ENCODE data around the gene TRAF3IP1. TPM values are rescaled to one million over a fixed set of nuclear protein-coding genes. Genes with fewer than 3 reads are reported as not detected.

The TRAF3IP1 gene
- total RNA-seq, 4 donors from 2014 or later, result 11.0 to 27.2 (median 13.4) TPM

DNA sequence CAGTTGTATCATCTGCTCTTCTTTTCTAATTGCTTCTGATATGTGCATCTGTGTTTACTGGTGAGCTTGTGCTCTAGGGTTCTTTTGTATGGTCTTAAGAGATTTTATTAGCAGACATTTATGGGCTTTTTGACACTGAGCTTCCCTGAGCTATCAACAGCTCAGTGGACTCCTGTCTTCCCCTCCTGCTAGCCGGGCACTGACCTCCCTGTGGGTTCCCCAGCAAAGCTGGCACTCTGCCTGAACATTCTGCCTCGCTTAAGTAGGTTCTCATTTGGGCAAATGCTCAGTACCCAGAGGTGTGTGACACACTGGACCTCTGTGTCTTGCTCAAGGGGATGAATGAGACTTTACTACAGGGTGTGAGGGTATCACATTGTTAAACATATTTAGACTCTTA lies 15.8 kb downstream of the TRAF3IP1 start:
- no peaks in the 10 kb centered on the region for H3K9me3 ChIP-seq
- DNase-seq, result no peak
- peaks cover 0 to 15% (median 0%) of the 10 kb centered on the region in 3 donors for H3K36me3 ChIP-seq
- no peaks in the 10 kb centered on the region for H3K4me1 ChIP-seq
- H3K4me3 ChIP-seq, result no peak overlapping the region
- no peak overlapping the region for H3K27ac ChIP-seq
- H3K27me3 ChIP-seq, result no peaks in the 10 kb centered on the region
- TF ChIP-seq POLR2A (IDR thresholded peaks at IDR 0.05), result no peak
- TF ChIP-seq, protein P1, sequence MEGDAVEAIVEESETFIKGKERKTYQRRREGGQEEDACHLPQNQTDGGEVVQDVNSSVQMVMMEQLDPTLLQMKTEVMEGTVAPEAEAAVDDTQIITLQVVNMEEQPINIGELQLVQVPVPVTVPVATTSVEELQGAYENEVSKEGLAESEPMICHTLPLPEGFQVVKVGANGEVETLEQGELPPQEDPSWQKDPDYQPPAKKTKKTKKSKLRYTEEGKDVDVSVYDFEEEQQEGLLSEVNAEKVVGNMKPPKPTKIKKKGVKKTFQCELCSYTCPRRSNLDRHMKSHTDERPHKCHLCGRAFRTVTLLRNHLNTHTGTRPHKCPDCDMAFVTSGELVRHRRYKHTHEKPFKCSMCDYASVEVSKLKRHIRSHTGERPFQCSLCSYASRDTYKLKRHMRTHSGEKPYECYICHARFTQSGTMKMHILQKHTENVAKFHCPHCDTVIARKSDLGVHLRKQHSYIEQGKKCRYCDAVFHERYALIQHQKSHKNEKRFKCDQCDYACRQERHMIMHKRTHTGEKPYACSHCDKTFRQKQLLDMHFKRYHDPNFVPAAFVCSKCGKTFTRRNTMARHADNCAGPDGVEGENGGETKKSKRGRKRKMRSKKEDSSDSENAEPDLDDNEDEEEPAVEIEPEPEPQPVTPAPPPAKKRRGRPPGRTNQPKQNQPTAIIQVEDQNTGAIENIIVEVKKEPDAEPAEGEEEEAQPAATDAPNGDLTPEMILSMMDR (IDR thresholded peaks at IDR 0.05), result no peak

DNA sequence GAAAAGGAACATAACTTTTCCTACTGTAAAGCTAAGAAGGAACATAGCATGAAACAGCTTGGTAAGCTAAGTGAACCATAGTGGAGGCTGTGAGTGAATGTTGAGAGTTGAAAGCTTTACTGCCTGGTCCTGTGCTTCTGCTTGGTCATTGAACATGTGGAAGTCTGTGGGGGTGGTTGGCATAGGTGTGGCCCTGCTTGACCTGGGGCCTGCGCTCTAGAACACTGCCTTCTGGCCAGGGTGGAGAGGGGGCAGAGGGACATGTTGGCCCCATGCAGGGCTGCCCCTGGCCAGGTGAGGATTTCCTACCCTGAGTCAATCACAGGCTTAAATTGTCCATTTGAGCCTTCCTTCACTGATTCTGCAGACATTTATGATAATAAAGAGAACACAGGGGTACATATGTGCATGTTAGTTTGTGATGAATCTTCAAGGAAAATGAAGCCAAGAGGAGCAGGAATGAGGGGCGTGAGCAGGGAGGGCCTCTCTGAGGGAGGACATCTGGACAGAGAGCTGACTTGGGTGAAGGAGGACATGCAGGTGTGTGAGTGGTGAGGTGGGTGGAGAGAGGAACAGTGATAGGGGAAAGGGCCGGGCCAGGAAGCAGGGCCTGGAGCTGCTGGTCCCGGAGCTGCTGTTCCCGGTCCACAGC lies 16.6 kb downstream of the TRAF3IP1 start:
- Histone ChIP-seq H3K4me1 (no peaks in the 10 kb centered on the region), H3K27ac (no peak overlapping the region), H3K36me3 (peaks cover 0 to 15% (median 0%) of the 10 kb centered on the region in 3 donors), H3K4me3 (no peak overlapping the region), H3K27me3 (no peaks in the 10 kb centered on the region), H3K9me3 (no peaks in the 10 kb centered on the region)
- no peak for DNase-seq
- TF ChIP-seq POLR2A (IDR thresholded peaks at IDR 0.05), result no peak
- TF ChIP-seq, protein P1 (IDR thresholded peaks at IDR 0.05), result no peak

DNA sequence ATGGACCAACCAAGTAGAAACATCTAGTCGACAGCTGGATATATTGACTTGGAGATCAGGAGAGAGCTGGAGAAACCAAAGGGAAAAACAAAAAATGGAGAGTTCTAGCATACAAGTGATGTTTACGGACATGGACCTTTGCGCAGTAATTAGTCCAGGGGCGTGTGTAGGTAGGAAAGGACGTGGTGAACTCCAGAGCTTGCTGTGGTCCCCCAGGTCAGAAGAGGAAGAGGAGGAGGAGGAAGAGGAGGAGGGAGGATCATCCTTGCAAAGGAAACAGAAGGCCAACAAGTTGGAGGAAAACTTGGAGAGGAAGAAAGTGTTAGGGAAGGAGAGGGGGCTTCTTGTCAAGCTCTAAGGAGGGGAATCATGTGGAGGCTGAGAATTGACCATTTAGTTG lies 17.5 kb downstream of the TRAF3IP1 start:
- H3K36me3 ChIP-seq, result peaks cover 0 to 15% (median 0%) of the 10 kb centered on the region in 3 donors
- DNase-seq, result no peak
- TF ChIP-seq, protein P1 (IDR thresholded peaks at IDR 0.05), result no peak
- no peak for TF ChIP-seq POLR2A (IDR thresholded peaks at IDR 0.05)
- H3K4me1 ChIP-seq, result no peaks in the 10 kb centered on the region
- H3K9me3 ChIP-seq, result no peaks in the 10 kb centered on the region
- H3K27ac ChIP-seq, result no peak overlapping the region
- no peak overlapping the region for H3K4me3 ChIP-seq
- H3K27me3 ChIP-seq, result no peaks in the 10 kb centered on the region

DNA sequence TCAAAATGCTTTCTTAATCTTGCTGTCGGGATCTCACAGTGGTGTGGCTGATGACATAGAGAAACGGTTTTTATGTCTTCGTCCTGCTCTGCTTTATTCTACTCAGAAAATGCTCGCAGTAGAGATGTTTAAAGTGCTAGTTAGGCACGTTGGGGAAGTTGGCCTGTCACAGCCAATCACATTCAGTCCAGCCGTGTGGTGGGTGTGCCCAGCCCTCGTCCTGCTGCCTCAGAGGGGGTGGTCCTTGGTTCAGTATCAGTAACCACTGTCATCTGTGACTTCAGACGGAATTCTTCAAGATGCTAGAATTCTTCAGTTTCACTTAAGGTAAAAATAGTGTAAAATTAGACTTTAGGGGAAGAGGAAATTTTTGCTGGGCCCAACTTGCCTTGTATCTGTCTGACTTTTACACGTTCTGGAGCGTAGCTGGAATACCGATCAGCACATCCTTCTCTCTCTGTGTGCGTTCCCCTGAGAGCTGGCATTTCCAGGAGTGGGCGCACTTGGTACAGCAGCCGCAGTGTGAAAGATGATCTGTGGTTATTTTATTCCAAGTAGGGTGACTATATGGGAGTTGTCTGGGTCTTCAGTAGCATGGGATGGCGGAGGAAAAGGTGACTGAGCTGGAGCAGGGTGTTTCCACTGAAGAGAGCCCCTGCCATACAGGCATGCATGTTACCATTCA lies 18.5 kb downstream of the TRAF3IP1 start:
- peaks cover 0 to 15% (median 0%) of the 10 kb centered on the region in 3 donors for H3K36me3 ChIP-seq
- no peak overlapping the region for H3K4me3 ChIP-seq
- DNase-seq, result no peak
- no peaks in the 10 kb centered on the region for H3K27me3 ChIP-seq
- TF ChIP-seq, protein P1 (IDR thresholded peaks at IDR 0.05), result no peak
- no peak for TF ChIP-seq POLR2A (IDR thresholded peaks at IDR 0.05)
- H3K27ac ChIP-seq, result no peak overlapping the region
- no peaks in the 10 kb centered on the region for H3K9me3 ChIP-seq
- no peaks in the 10 kb centered on the region for H3K4me1 ChIP-seq

DNA sequence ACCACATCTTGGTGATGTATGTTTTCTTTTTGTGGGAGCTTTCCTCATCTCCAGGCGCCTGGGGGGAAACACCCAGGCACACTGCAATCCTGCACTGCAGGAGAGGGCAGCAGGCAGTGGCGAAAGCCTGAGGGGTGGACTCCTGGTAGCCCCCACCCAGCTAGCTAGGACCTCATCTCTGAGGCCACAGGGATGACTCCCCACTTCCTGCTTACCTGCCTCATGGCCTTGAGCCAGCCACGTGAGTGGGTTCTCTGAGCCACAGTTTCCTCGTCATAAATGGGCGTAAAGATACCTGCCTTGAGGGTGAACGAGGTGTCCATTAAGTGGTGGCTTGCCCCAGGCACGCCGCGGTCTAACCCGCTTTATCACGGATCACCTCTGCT lies 19.1 kb downstream of the TRAF3IP1 start:
- TF ChIP-seq, protein P1 (IDR thresholded peaks at IDR 0.05), result no peak
- TF ChIP-seq POLR2A (IDR thresholded peaks at IDR 0.05), result no peak
- no peak for DNase-seq
- no peaks in the 10 kb centered on the region for H3K4me1 ChIP-seq
- no peaks in the 10 kb centered on the region for H3K9me3 ChIP-seq
- peaks cover 0 to 9% (median 0%) of the 10 kb centered on the region in 3 donors for H3K36me3 ChIP-seq
- H3K27me3 ChIP-seq, result no peaks in the 10 kb centered on the region
- H3K4me3 ChIP-seq, result no peak overlapping the region
- H3K27ac ChIP-seq, result no peak overlapping the region
